ENCODE data around the gene TSPAN10.

The TSPAN10 gene

GRCh38 chr17:81621494-81622130, 15.4 kb upstream of the TSPAN10 start:
- Histone ChIP-seq H3K4me3 (no peak overlapping the region), H3K36me3 (ENCODE audit: insufficient read depth, low read length) (peaks cover 74% of the 10 kb centered on the region)

GRCh38 chr17:81630274-81630673, 6.7 kb upstream of the TSPAN10 start:
- H3K9ac ChIP-seq (ENCODE audit: insufficient read length) = no peak overlapping the region
- TF ChIP-seq EZH2 (IDR thresholded peaks at IDR 0.05) = no peak
- no peak for TF ChIP-seq FOXP2 (optimal IDR thresholded peaks at IDR 0.05; ENCODE audit: control extremely low read depth, extremely low read length, insufficient read depth)
- no peak for TF ChIP-seq POLR2AphosphoS5 (IDR thresholded peaks at IDR 0.05; ENCODE audit: borderline replicate concordance, low read depth, low read length)
- no peak overlapping the region for H3K27ac ChIP-seq
- no peak overlapping the region for H3K4me3 ChIP-seq
- H3K36me3 ChIP-seq (ENCODE audit: insufficient read depth, low read length) = peaks cover 62% of the 10 kb centered on the region
- no peaks in the 10 kb centered on the region for H3K9me3 ChIP-seq (ENCODE audit: low read depth, low read length)
- no peak for DNase-seq (ENCODE audit: low read depth, low spot score)

More at GRCh38 chr17:81621494-81622130, 15.4 kb upstream of the TSPAN10 start:
- TF ChIP-seq EZH2 (IDR thresholded peaks at IDR 0.05) = no peak
- no peak for TF ChIP-seq POLR2AphosphoS5 (IDR thresholded peaks at IDR 0.05; ENCODE audit: borderline replicate concordance, low read depth, low read length)
- no peak for TF ChIP-seq FOXP2 (optimal IDR thresholded peaks at IDR 0.05; ENCODE audit: control extremely low read depth, extremely low read length, insufficient read depth)
- Histone ChIP-seq H3K9me3 (ENCODE audit: low read depth, low read length) (no peaks in the 10 kb centered on the region), H3K27ac (no peak overlapping the region), H3K9ac (ENCODE audit: insufficient read length) (no peak overlapping the region)
- no peak for DNase-seq (ENCODE audit: low read depth, low spot score)

- H3K36me3 ChIP-seq (ENCODE audit: insufficient read depth, low read length) = peaks cover 50% of the 10 kb centered on the region
These were observed 5.5 kb upstream of the TSPAN10 start for GRCh38 chr17:81631482-81631881.

GRCh38 chr17:81635431-81635830, 1.6 kb upstream of the TSPAN10 start:
- no peak overlapping the region for H3K27ac ChIP-seq
- DNase-seq (ENCODE audit: low read depth, low spot score) = no peak
- H3K36me3 ChIP-seq (ENCODE audit: insufficient read depth, low read length) = peaks cover 14% of the 10 kb centered on the region
- no peaks in the 10 kb centered on the region for H3K9me3 ChIP-seq (ENCODE audit: low read depth, low read length)
- TF ChIP-seq EZH2 (IDR thresholded peaks at IDR 0.05) (no peak), POLR2AphosphoS5 (IDR thresholded peaks at IDR 0.05; ENCODE audit: borderline replicate concordance, low read depth, low read length) (no peak), FOXP2 (optimal IDR thresholded peaks at IDR 0.05; ENCODE audit: control extremely low read depth, extremely low read length, insufficient read depth) (no peak)
- H3K9ac ChIP-seq (ENCODE audit: insufficient read length) = peak overlapping the region; percentile 86
- peak overlapping the region; percentile 77 for H3K4me3 ChIP-seq

More at GRCh38 chr17:81631482-81631881, 5.5 kb upstream of the TSPAN10 start:
- no peak for DNase-seq (ENCODE audit: low read depth, low spot score)
- no peaks in the 10 kb centered on the region for H3K9me3 ChIP-seq (ENCODE audit: low read depth, low read length)
- no peak overlapping the region for H3K4me3 ChIP-seq
- H3K27ac ChIP-seq = no peak overlapping the region
- TF ChIP-seq POLR2AphosphoS5 (IDR thresholded peaks at IDR 0.05; ENCODE audit: borderline replicate concordance, low read depth, low read length) = no peak
- no peak for TF ChIP-seq EZH2 (IDR thresholded peaks at IDR 0.05)
- TF ChIP-seq FOXP2 (optimal IDR thresholded peaks at IDR 0.05; ENCODE audit: control extremely low read depth, extremely low read length, insufficient read depth) = no peak
- H3K9ac ChIP-seq (ENCODE audit: insufficient read length) = no peak overlapping the region

- Histone ChIP-seq H3K36me3 (ENCODE audit: insufficient read depth, low read length) (peaks cover 12% of the 10 kb centered on the region), H3K27ac (peak overlapping the region; percentile 82; the same call in 1 of the 2 replicates), H3K9me3 (ENCODE audit: low read depth, low read length) (no peaks in the 10 kb centered on the region), H3K9ac (ENCODE audit: insufficient read length) (peak overlapping the region; percentile 86), H3K4me3 (peak overlapping the region; percentile 77)
- TF ChIP-seq EZH2 (IDR thresholded peaks at IDR 0.05) (no peak), POLR2AphosphoS5 (IDR thresholded peaks at IDR 0.05; ENCODE audit: borderline replicate concordance, low read depth, low read length) (no peak), FOXP2 (optimal IDR thresholded peaks at IDR 0.05; ENCODE audit: control extremely low read depth, extremely low read length, insufficient read depth) (no peak)
- no peak for DNase-seq (ENCODE audit: low read depth, low spot score)
These were observed 957 bp upstream of the TSPAN10 start for GRCh38 chr17:81635973-81636504.

GRCh38 chr17:81638683-81639082, 1.7 kb downstream of the TSPAN10 start:
- Histone ChIP-seq H3K36me3 (ENCODE audit: insufficient read depth, low read length) (peaks cover 4% of the 10 kb centered on the region; the same call in 1 of the 2 replicates), H3K9me3 (ENCODE audit: low read depth, low read length) (no peaks in the 10 kb centered on the region)
- no peak for DNase-seq (ENCODE audit: low read depth, low spot score)

GRCh38 chr17:81640011-81640410, 3.0 kb downstream of the TSPAN10 start:
- Histone ChIP-seq H3K27ac (no peak overlapping the region), H3K36me3 (ENCODE audit: insufficient read depth, low read length) (no peaks in the 10 kb centered on the region), H3K4me3 (no peak overlapping the region), H3K9ac (ENCODE audit: insufficient read length) (no peak overlapping the region), H3K9me3 (ENCODE audit: low read depth, low read length) (no peaks in the 10 kb centered on the region)
- no peak for DNase-seq (ENCODE audit: low read depth, low spot score)
- TF ChIP-seq POLR2AphosphoS5 (IDR thresholded peaks at IDR 0.05; ENCODE audit: borderline replicate concordance, low read depth, low read length) (no peak), EZH2 (IDR thresholded peaks at IDR 0.05) (no peak), FOXP2 (optimal IDR thresholded peaks at IDR 0.05; ENCODE audit: control extremely low read depth, extremely low read length, insufficient read depth) (no peak)

More at GRCh38 chr17:81638683-81639082, 1.7 kb downstream of the TSPAN10 start:
- TF ChIP-seq EZH2 (IDR thresholded peaks at IDR 0.05) (no peak), FOXP2 (optimal IDR thresholded peaks at IDR 0.05; ENCODE audit: control extremely low read depth, extremely low read length, insufficient read depth) (no peak), POLR2AphosphoS5 (IDR thresholded peaks at IDR 0.05; ENCODE audit: borderline replicate concordance, low read depth, low read length) (no peak)
- Histone ChIP-seq H3K4me3 (no peak overlapping the region), H3K27ac (peak overlapping the region; percentile 57), H3K9ac (ENCODE audit: insufficient read length) (no peak overlapping the region)

- no peak for TF ChIP-seq EZH2 (IDR thresholded peaks at IDR 0.05)
- no peak for TF ChIP-seq POLR2AphosphoS5 (IDR thresholded peaks at IDR 0.05; ENCODE audit: borderline replicate concordance, low read depth, low read length)
- no peak for TF ChIP-seq FOXP2 (optimal IDR thresholded peaks at IDR 0.05; ENCODE audit: control extremely low read depth, extremely low read length, insufficient read depth)
- no peak for DNase-seq (ENCODE audit: low read depth, low spot score)
- Histone ChIP-seq H3K9me3 (ENCODE audit: low read depth, low read length) (no peaks in the 10 kb centered on the region), H3K4me3 (no peak overlapping the region), H3K9ac (ENCODE audit: insufficient read length) (no peak overlapping the region), H3K27ac (no peak overlapping the region), H3K36me3 (ENCODE audit: insufficient read depth, low read length) (no peaks in the 10 kb centered on the region)
These were observed 5.0 kb downstream of the TSPAN10 start for GRCh38 chr17:81641825-81642489.

Measured in SK-N-MC (cell line).